Measurements from ENCODE around the gene TOPAZ1. TPM values are rescaled to one million over a fixed set of nuclear protein-coding genes. Genes with fewer than 3 reads are reported as not detected.

The TOPAZ1 gene
- total and polyA plus RNA-seq, 3 donors from 2014 or later: 2.5 to 11.7 (median 7.4) TPM

DNA sequence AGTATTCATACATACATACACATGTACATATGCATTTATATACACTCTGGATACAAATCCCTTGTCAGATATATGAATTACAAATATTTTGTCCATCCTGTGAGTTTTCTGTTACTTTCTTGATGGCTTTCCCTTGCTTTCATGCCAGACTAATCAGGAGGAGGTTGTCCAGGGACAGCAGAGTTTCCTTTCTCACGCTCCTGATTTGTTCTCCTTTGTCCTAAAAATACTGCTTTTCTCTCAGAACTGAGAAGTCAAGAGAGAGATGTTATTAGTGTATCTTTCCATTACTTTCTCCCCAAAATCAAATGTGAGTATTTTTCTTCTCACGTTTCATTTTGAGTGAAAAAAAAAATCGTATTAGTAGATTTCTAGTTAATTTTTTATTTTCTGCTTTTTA, 84.8 kb downstream of the TOPAZ1 start:
- Histone ChIP-seq H3K4me1 (no peaks in the 10 kb centered on the region), H3K9me3 (no peaks in the 10 kb centered on the region), H3K36me3 (ENCODE audit: low read depth, missing control alignments) (no peaks in the 10 kb centered on the region), H3K27me3 (no peaks in the 10 kb centered on the region), H3K4me3 (no peak overlapping the region), H3K27ac (no peak overlapping the region)
- TF ChIP-seq POLR2A (IDR thresholded peaks at IDR 0.05): no peak
- TF ChIP-seq, protein P1, sequence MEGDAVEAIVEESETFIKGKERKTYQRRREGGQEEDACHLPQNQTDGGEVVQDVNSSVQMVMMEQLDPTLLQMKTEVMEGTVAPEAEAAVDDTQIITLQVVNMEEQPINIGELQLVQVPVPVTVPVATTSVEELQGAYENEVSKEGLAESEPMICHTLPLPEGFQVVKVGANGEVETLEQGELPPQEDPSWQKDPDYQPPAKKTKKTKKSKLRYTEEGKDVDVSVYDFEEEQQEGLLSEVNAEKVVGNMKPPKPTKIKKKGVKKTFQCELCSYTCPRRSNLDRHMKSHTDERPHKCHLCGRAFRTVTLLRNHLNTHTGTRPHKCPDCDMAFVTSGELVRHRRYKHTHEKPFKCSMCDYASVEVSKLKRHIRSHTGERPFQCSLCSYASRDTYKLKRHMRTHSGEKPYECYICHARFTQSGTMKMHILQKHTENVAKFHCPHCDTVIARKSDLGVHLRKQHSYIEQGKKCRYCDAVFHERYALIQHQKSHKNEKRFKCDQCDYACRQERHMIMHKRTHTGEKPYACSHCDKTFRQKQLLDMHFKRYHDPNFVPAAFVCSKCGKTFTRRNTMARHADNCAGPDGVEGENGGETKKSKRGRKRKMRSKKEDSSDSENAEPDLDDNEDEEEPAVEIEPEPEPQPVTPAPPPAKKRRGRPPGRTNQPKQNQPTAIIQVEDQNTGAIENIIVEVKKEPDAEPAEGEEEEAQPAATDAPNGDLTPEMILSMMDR (IDR thresholded peaks at IDR 0.05): no peak
- DNase-seq: no peak
- intact Hi-C loops (cut with DNase I; ENCODE audit: low total_unique reads): no loop called here
- 75 to 82% methylated on average over 3 of the region's 3 CpGs for WGBS, 2 donors

DNA sequence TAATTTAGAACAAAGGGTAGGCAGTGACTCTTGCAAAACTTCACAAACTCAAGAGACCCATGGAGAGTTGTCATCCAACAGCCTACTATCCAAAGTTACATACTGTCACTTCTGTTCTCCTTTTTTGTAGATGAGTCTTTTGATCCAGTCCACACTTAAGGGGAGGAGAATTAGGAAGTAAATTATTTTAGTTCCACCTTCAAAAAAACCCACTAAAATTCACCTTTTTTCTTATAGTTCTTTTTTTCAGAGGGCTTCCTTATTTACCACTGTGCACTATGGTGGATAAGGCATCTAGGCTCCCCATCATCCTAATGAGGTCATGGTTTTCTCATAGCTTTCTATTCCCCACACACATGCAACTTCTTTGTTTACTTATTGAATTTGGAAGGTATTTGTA, 88.3 kb downstream of the TOPAZ1 start:
- TF ChIP-seq, protein P1 (IDR thresholded peaks at IDR 0.05): no peak
- no peak for TF ChIP-seq POLR2A (IDR thresholded peaks at IDR 0.05)
- Histone ChIP-seq H3K9me3 (no peaks in the 10 kb centered on the region), H3K36me3 (ENCODE audit: low read depth, missing control alignments) (no peaks in the 10 kb centered on the region), H3K4me3 (no peak overlapping the region), H3K27ac (no peak overlapping the region), H3K4me1 (no peaks in the 10 kb centered on the region), H3K27me3 (no peaks in the 10 kb centered on the region)
- intact Hi-C loops (cut with DNase I; ENCODE audit: low total_unique reads): no loop called here
- no peak for DNase-seq

DNA sequence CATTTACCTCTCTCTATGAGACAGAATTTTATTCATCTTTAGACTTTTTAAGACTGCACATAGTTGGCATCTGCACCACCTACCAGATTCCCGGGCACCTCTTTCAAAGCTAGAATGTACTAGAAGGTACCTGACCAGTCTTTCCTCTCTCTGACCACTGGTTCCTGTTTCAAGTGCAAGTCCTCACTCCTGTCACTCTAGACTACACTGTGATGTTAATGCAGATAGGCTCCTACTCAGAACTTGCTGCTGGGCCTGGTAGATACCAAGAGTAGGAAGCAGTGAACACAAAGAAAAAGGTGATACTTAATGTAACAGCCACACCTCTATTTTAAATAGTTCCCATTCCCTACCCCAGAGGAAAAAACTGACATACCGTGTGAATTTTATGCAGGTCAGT, 88.8 kb downstream of the TOPAZ1 start:
- H3K4me3 ChIP-seq: no peak overlapping the region
- H3K9me3 ChIP-seq: no peaks in the 10 kb centered on the region
- WGBS, 2 donors: 88 to 90% methylated on average over 2 of the region's 2 CpGs
- no peak overlapping the region for H3K27ac ChIP-seq
- H3K4me1 ChIP-seq: no peaks in the 10 kb centered on the region
- TF ChIP-seq, protein P1 (IDR thresholded peaks at IDR 0.05): no peak
- no peak for TF ChIP-seq POLR2A (IDR thresholded peaks at IDR 0.05)
- H3K27me3 ChIP-seq: no peaks in the 10 kb centered on the region
- DNase-seq: no peak
- intact Hi-C loops (cut with DNase I; ENCODE audit: low total_unique reads): no loop called here
- H3K36me3 ChIP-seq (ENCODE audit: low read depth, missing control alignments): no peaks in the 10 kb centered on the region

DNA sequence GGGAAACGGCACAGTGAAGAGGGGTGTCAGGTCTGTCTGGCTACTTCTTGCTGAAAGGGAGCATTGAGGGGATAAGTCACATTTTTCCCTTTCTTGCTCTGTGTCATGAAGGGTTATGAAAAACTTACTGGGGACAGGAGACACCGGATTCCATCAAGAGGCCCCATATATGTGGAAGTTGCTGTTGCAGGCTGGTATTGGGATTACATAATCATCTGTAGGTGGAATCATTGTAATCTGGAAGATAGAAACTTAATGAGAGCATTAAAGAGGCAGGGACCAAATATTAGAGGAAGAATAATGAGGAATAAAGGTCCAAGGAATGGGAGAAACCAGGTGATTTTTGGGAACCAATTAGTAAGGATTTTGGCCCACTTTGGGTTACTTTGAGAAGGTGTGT, 92.6 kb downstream of the TOPAZ1 start:
- H3K36me3 ChIP-seq (ENCODE audit: low read depth, missing control alignments): no peaks in the 10 kb centered on the region
- H3K9me3 ChIP-seq: no peaks in the 10 kb centered on the region
- H3K27ac ChIP-seq: no peak overlapping the region
- intact Hi-C loops (cut with DNase I; ENCODE audit: low total_unique reads): no loop called here
- no peak for TF ChIP-seq POLR2A (IDR thresholded peaks at IDR 0.05)
- TF ChIP-seq, protein P1 (IDR thresholded peaks at IDR 0.05): no peak
- no peak overlapping the region for H3K4me3 ChIP-seq
- no peaks in the 10 kb centered on the region for H3K27me3 ChIP-seq
- WGBS, 2 donors: 92% methylated on average over 2 of the region's 2 CpGs
- DNase-seq: no peak
- H3K4me1 ChIP-seq: no peaks in the 10 kb centered on the region

DNA sequence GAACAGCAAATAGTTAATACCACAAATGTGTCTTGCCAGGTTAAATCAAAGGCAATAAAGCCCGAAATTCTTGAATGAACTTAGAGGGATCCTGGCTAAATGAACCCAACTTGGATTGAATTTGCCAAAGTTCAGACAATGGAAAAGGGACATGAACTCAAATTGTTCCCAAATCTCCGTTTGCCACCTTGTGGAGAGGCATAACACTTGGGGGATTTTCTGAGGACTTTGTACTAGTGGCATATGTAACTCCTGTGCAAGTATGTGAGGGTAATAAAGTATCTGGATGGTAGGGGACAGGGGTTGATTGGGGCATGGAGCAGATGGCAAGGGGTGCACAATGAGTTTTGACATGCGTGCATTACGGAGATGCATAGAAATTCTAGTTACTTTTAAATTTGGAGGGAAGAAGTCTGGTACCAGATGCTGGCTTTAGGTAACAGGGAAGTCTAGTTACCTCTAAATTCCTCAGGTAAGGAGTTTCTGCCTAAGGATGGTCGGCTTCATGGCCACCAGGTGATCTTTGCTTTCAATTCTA, 95.6 kb downstream of the TOPAZ1 start:
- 40 to 56% methylated on average over 5 of the region's 5 CpGs for WGBS, 2 donors
- no peak for DNase-seq
- TF ChIP-seq, protein P1 (IDR thresholded peaks at IDR 0.05): peak in 1 of 3 experiments; percentile 11
- no peak for TF ChIP-seq POLR2A (IDR thresholded peaks at IDR 0.05)
- intact Hi-C loops (cut with DNase I; ENCODE audit: low total_unique reads): no loop called here
- Histone ChIP-seq H3K36me3 (ENCODE audit: low read depth, missing control alignments) (no peaks in the 10 kb centered on the region), H3K27me3 (no peaks in the 10 kb centered on the region), H3K4me3 (peak overlapping the region in 1 of 2 donors; percentile 76), H3K27ac (peak overlapping the region; percentile 94 to 96), H3K9me3 (no peaks in the 10 kb centered on the region), H3K4me1 (peaks cover 9% of the 10 kb centered on the region)
